ENCODE results near the gene KIAA1217. TPM values are rescaled to one million over a fixed set of nuclear protein-coding genes. Genes with fewer than 3 reads are reported as not detected.
A peak's percentile ranks its signal among the peaks of the same experiment; 100 is the strongest.

KIAA1217 gene, protein sequence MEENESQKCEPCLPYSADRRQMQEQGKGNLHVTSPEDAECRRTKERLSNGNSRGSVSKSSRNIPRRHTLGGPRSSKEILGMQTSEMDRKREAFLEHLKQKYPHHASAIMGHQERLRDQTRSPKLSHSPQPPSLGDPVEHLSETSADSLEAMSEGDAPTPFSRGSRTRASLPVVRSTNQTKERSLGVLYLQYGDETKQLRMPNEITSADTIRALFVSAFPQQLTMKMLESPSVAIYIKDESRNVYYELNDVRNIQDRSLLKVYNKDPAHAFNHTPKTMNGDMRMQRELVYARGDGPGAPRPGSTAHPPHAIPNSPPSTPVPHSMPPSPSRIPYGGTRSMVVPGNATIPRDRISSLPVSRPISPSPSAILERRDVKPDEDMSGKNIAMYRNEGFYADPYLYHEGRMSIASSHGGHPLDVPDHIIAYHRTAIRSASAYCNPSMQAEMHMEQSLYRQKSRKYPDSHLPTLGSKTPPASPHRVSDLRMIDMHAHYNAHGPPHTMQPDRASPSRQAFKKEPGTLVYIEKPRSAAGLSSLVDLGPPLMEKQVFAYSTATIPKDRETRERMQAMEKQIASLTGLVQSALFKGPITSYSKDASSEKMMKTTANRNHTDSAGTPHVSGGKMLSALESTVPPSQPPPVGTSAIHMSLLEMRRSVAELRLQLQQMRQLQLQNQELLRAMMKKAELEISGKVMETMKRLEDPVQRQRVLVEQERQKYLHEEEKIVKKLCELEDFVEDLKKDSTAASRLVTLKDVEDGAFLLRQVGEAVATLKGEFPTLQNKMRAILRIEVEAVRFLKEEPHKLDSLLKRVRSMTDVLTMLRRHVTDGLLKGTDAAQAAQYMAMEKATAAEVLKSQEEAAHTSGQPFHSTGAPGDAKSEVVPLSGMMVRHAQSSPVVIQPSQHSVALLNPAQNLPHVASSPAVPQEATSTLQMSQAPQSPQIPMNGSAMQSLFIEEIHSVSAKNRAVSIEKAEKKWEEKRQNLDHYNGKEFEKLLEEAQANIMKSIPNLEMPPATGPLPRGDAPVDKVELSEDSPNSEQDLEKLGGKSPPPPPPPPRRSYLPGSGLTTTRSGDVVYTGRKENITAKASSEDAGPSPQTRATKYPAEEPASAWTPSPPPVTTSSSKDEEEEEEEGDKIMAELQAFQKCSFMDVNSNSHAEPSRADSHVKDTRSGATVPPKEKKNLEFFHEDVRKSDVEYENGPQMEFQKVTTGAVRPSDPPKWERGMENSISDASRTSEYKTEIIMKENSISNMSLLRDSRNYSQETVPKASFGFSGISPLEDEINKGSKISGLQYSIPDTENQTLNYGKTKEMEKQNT (N-terminal part only)
- 155 to 167 TPM (median 161 TPM) in 3 replicates for total RNA-seq

DNA sequence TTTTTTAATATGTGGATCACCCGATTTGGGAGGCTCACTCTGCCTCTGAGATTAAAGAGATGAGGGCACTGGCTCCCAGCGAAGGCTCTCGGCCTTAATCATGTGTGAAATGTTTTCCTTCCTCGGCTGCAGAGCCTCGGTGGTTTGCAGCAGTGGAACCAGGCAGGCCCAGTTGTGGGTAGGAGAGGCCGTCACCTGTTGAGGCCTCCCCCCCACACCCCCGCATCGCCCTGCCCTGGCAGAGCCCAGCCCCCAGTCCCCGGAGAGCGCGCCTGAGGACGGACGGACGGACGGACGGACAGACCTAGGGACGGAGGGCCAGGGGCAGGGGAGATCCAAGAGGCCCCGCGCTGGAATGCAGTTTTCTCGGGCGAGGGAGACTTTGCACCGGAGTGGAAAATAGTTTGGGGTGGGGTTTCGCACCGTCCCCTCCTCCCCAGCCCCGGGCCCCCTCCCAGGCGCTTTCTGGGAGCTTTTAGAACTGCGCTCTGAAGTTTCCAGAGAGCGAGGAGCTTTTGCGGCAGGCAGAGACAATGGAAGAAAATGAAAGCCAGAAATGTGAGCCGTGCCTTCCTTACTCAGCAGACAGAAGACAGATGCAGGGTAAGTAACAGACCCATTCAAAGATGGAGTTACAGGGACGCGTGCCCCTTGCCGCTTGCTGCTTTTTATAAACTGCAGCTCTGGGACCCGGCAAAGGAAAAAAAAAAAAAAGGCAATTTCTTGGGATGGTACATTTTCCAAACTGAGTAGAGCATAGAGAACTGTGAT is at the start of gene KIAA1217:
Gene KIAA1217, plus strand, starts transcription at position 478 of the 771 bp plus-strand sequence. Its CDS starts 56 bp downstream, at position 534.
- TF ChIP-seq, protein P1, sequence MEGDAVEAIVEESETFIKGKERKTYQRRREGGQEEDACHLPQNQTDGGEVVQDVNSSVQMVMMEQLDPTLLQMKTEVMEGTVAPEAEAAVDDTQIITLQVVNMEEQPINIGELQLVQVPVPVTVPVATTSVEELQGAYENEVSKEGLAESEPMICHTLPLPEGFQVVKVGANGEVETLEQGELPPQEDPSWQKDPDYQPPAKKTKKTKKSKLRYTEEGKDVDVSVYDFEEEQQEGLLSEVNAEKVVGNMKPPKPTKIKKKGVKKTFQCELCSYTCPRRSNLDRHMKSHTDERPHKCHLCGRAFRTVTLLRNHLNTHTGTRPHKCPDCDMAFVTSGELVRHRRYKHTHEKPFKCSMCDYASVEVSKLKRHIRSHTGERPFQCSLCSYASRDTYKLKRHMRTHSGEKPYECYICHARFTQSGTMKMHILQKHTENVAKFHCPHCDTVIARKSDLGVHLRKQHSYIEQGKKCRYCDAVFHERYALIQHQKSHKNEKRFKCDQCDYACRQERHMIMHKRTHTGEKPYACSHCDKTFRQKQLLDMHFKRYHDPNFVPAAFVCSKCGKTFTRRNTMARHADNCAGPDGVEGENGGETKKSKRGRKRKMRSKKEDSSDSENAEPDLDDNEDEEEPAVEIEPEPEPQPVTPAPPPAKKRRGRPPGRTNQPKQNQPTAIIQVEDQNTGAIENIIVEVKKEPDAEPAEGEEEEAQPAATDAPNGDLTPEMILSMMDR (IDR thresholded peaks at IDR 0.05; ENCODE audit: unreplicated experiment), result no peak
- Mint-ChIP-seq H3K27ac (peak within 1 kb of the TSS; percentile 96), H3K4me3 (peak within 1 kb of the TSS; percentile 87), H3K27me3 (ENCODE audit: low read depth) (no peaks in the 10 kb centered on the region), H3K9me3 (no peaks in the 10 kb centered on the region), H3K36me3 (peaks cover 2% of the 10 kb centered on the region), H3K4me1 (peaks cover 78% of the 10 kb centered on the region)
- peak; percentile 29 to 56 for DNase-seq (ENCODE audit: low spot score in 2 of 2, unreplicated experiment in 2 of 2)

DNA sequence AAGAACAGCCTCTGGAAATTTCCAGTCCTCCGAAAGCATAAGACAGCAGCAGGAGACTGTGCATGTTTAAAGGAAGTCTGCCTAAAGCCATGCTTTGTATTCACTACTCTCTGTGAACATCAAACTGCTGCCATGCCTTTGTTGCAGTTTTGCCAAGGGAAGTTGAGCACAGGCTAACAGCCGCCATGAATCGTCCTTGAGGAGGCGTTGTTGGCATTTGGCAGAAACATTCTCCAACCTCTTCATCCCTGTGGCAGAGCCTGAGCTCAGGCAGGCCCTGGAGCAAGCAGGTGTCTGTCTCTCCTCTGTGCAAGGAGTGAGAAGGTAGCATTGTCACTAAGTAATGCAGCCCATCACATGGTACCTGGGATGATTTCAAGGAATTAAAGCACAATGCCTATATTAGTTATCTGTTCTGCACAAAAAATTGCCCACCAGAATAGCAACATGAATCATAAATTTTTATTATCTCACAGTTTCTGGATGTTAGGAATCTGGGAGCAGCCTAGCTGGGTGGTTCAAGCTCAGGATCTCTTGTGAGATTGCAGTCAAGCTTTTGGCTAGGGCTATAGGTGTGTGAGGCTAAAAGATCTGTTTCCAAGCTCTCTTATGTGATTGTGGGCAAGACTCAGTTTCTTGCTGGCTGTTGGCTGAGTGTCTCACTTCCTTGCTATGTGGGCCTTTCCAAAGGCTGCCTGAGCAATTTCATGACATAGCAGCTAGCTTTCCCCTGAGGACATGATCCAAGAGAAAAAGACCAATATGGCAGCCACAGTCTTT is 46.5 kb upstream of the KIAA1217 start:
- TF ChIP-seq, protein P1 (IDR thresholded peaks at IDR 0.05; ENCODE audit: unreplicated experiment), result no peak
- no peak for DNase-seq (ENCODE audit: low spot score in 2 of 2, unreplicated experiment in 2 of 2)
- Mint-ChIP-seq H3K36me3 (peaks cover 9% of the 10 kb centered on the region), H3K4me1 (peaks cover 49% of the 10 kb centered on the region), H3K9me3 (peaks cover 8% of the 10 kb centered on the region), H3K4me3 (no peak overlapping the region), H3K27me3 (ENCODE audit: low read depth) (no peaks in the 10 kb centered on the region), H3K27ac (peak overlapping the region; percentile 25)

DNA sequence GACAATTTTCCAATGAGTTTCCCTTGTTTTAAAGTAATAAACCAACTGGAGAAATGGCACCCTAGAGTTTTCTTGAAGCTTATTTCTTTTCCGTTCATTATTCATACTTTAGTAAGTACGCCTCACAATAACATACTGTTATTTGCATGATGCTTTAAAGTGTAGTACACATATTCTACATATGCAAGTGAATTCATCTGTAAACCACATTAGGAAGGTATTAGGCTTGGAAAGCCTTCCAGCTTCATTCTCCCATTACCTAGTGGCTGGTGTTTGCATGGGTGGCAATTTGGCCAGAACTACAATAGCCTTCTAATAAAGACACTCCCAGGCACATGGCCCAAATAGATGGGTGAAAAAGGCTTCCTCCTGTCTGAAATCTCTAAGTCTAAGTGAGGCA is 45.5 kb upstream of the KIAA1217 start:
- H3K4me1 Mint-ChIP-seq, result peaks cover 60% of the 10 kb centered on the region
- H3K36me3 Mint-ChIP-seq, result peaks cover under 1% of the 10 kb centered on the region
- H3K27me3 Mint-ChIP-seq (ENCODE audit: low read depth), result no peaks in the 10 kb centered on the region
- H3K4me3 Mint-ChIP-seq, result no peak overlapping the region
- TF ChIP-seq, protein P1 (IDR thresholded peaks at IDR 0.05; ENCODE audit: unreplicated experiment), result no peak
- DNase-seq (ENCODE audit: low spot score in 2 of 2, unreplicated experiment in 2 of 2), result no peak
- H3K9me3 Mint-ChIP-seq, result peaks cover 1% of the 10 kb centered on the region
- H3K27ac Mint-ChIP-seq, result no peak overlapping the region

GRCh38 chr10:24168258-24169170 is 40.4 kb upstream of the KIAA1217 start:
- no peak for DNase-seq (ENCODE audit: low spot score in 2 of 2, unreplicated experiment in 2 of 2)
- TF ChIP-seq, protein P1 (IDR thresholded peaks at IDR 0.05; ENCODE audit: unreplicated experiment), result no peak
- Mint-ChIP-seq H3K27me3 (ENCODE audit: low read depth) (no peaks in the 10 kb centered on the region), H3K36me3 (no peaks in the 10 kb centered on the region), H3K4me1 (peaks cover 46% of the 10 kb centered on the region), H3K9me3 (peaks cover 3% of the 10 kb centered on the region), H3K4me3 (no peak overlapping the region), H3K27ac (peak overlapping the region; percentile 95)
